Measurements from ENCODE around the gene DEFB112. TPM values are rescaled to one million over a fixed set of nuclear protein-coding genes. Genes with fewer than 3 reads are reported as not detected.

Gene DEFB112
- total and polyA plus RNA-seq, 9 of the 15 experiments (the other 6 are each of a cell fraction or from before 2014, with no cell fraction given): not detected

DNA sequence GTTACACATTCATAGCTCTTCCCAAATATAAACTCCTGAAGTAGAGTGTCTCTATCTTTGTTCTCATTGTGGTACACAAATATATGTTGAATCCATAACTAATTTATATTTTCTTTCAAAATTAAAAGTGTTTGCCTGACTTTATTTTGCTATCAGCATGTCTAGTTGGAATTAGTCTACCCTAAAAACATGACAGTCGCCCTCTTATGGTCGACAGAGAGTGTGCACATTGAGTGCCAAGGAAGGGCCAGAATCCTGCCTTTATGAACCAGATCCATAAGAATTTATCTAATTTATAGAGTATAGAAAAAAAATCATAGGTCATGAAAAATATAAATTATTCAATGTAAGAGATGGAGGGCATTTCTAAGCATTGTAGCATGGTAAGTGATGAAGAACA, 12.3 kb upstream of the DEFB112 start:
- H3K4me2 ChIP-seq (ENCODE audit: insufficient read depth, low read length): no peak overlapping the region
- H3K4me1 ChIP-seq (replicated peaks in 1 of 2; ENCODE audit: control insufficient read depth in 2 of 2, insufficient read depth in 2 of 2, low read length in 2 of 2): no peaks in the 10 kb centered on the region
- no peaks in the 10 kb centered on the region for H3K27me3 ChIP-seq (ENCODE audit: control insufficient read depth in 2 of 2, insufficient read depth in 2 of 2, low read length in 2 of 2)
- CTCF ChIA-PET (ENCODE audit: low intra/inter-chr PET ratio): interaction anchor here (1.1 kb wide), 1 partner anchor 138 kb away, joined by 3 read pairs; no protein-coding TSS in a partner anchor
- in situ Hi-C loops (cut with MboI): no loop called here
- ATAC-seq: peak; percentile 62; the same call in 2 of the 3 replicates
- no peaks in the 10 kb centered on the region for H3K9me3 ChIP-seq (replicated peaks; ENCODE audit: control insufficient read depth, insufficient read depth, low read depth, low read length)
- FAIRE-seq: no peak
- H3K4me3 ChIP-seq: no peak overlapping the region
- BruUV-seq (replicated peaks): no TSS peak
- no peaks in the 10 kb centered on the region for H3K36me3 ChIP-seq (ENCODE audit: control insufficient read depth, insufficient read depth, low read length)
- H3K79me2 ChIP-seq (ENCODE audit: control insufficient read depth, insufficient read depth, low read length): no peaks in the 10 kb centered on the region
- no peak overlapping the region for H2AFZ ChIP-seq (ENCODE audit: low read depth, low read length)
- H4K20me1 ChIP-seq (replicated peaks; ENCODE audit: control insufficient read depth, insufficient read depth, low read length): no peaks in the 10 kb centered on the region
- POLR2A ChIA-PET: no interaction called here
- 0% methylated on average over 2 of the region's 2 CpGs for WGBS (ENCODE audit: insufficient coverage, low coverage, missing lambda C conversion rate)
- peak; percentile 11 to 27 (median 14) for DNase-seq (ENCODE audit: extremely low read depth in 1 of 4, low spot score in 3 of 4)
- no peaks in the 10 kb centered on the region for H3K9me1 ChIP-seq (ENCODE audit: control insufficient read depth, insufficient read depth, low read length)
- no peak overlapping the region for H3K9ac ChIP-seq (ENCODE audit: insufficient read depth in 1 of 2, low read depth in 2 of 2, low read length in 2 of 2)
- no peak overlapping the region for H3K27ac ChIP-seq (ENCODE audit: extremely low read depth, low read depth, low read length)
- intact Hi-C loops (cut with micrococcal nuclease): no loop called here
- no peak for TF ChIP-seq CHD2 (IDR thresholded peaks at IDR 0.05; ENCODE audit: low read depth, low read length)
- TF ChIP-seq, protein P1, sequence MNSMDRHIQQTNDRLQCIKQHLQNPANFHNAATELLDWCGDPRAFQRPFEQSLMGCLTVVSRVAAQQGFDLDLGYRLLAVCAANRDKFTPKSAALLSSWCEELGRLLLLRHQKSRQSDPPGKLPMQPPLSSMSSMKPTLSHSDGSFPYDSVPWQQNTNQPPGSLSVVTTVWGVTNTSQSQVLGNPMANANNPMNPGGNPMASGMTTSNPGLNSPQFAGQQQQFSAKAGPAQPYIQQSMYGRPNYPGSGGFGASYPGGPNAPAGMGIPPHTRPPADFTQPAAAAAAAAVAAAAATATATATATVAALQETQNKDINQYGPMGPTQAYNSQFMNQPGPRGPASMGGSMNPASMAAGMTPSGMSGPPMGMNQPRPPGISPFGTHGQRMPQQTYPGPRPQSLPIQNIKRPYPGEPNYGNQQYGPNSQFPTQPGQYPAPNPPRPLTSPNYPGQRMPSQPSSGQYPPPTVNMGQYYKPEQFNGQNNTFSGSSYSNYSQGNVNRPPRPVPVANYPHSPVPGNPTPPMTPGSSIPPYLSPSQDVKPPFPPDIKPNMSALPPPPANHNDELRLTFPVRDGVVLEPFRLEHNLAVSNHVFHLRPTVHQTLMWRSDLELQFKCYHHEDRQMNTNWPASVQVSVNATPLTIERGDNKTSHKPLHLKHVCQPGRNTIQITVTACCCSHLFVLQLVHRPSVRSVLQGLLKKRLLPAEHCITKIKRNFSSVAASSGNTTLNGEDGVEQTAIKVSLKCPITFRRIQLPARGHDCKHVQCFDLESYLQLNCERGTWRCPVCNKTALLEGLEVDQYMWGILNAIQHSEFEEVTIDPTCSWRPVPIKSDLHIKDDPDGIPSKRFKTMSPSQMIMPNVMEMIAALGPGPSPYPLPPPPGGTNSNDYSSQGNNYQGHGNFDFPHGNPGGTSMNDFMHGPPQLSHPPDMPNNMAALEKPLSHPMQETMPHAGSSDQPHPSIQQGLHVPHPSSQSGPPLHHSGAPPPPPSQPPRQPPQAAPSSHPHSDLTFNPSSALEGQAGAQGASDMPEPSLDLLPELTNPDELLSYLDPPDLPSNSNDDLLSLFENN (IDR thresholded peaks at IDR 0.05; ENCODE audit: low read depth in 2 of 2, low read length in 2 of 2): no peak
- TF ChIP-seq RAD21 (CRISPR knock-in tag; conservative IDR thresholded peaks at IDR 0.05 in 1 of 2, IDR thresholded peaks at IDR 0.05 in 1 of 2): peak in 1 of 2 experiments; percentile 25; a peak in 1 of 4 replicates
- TF ChIP-seq, protein P2, sequence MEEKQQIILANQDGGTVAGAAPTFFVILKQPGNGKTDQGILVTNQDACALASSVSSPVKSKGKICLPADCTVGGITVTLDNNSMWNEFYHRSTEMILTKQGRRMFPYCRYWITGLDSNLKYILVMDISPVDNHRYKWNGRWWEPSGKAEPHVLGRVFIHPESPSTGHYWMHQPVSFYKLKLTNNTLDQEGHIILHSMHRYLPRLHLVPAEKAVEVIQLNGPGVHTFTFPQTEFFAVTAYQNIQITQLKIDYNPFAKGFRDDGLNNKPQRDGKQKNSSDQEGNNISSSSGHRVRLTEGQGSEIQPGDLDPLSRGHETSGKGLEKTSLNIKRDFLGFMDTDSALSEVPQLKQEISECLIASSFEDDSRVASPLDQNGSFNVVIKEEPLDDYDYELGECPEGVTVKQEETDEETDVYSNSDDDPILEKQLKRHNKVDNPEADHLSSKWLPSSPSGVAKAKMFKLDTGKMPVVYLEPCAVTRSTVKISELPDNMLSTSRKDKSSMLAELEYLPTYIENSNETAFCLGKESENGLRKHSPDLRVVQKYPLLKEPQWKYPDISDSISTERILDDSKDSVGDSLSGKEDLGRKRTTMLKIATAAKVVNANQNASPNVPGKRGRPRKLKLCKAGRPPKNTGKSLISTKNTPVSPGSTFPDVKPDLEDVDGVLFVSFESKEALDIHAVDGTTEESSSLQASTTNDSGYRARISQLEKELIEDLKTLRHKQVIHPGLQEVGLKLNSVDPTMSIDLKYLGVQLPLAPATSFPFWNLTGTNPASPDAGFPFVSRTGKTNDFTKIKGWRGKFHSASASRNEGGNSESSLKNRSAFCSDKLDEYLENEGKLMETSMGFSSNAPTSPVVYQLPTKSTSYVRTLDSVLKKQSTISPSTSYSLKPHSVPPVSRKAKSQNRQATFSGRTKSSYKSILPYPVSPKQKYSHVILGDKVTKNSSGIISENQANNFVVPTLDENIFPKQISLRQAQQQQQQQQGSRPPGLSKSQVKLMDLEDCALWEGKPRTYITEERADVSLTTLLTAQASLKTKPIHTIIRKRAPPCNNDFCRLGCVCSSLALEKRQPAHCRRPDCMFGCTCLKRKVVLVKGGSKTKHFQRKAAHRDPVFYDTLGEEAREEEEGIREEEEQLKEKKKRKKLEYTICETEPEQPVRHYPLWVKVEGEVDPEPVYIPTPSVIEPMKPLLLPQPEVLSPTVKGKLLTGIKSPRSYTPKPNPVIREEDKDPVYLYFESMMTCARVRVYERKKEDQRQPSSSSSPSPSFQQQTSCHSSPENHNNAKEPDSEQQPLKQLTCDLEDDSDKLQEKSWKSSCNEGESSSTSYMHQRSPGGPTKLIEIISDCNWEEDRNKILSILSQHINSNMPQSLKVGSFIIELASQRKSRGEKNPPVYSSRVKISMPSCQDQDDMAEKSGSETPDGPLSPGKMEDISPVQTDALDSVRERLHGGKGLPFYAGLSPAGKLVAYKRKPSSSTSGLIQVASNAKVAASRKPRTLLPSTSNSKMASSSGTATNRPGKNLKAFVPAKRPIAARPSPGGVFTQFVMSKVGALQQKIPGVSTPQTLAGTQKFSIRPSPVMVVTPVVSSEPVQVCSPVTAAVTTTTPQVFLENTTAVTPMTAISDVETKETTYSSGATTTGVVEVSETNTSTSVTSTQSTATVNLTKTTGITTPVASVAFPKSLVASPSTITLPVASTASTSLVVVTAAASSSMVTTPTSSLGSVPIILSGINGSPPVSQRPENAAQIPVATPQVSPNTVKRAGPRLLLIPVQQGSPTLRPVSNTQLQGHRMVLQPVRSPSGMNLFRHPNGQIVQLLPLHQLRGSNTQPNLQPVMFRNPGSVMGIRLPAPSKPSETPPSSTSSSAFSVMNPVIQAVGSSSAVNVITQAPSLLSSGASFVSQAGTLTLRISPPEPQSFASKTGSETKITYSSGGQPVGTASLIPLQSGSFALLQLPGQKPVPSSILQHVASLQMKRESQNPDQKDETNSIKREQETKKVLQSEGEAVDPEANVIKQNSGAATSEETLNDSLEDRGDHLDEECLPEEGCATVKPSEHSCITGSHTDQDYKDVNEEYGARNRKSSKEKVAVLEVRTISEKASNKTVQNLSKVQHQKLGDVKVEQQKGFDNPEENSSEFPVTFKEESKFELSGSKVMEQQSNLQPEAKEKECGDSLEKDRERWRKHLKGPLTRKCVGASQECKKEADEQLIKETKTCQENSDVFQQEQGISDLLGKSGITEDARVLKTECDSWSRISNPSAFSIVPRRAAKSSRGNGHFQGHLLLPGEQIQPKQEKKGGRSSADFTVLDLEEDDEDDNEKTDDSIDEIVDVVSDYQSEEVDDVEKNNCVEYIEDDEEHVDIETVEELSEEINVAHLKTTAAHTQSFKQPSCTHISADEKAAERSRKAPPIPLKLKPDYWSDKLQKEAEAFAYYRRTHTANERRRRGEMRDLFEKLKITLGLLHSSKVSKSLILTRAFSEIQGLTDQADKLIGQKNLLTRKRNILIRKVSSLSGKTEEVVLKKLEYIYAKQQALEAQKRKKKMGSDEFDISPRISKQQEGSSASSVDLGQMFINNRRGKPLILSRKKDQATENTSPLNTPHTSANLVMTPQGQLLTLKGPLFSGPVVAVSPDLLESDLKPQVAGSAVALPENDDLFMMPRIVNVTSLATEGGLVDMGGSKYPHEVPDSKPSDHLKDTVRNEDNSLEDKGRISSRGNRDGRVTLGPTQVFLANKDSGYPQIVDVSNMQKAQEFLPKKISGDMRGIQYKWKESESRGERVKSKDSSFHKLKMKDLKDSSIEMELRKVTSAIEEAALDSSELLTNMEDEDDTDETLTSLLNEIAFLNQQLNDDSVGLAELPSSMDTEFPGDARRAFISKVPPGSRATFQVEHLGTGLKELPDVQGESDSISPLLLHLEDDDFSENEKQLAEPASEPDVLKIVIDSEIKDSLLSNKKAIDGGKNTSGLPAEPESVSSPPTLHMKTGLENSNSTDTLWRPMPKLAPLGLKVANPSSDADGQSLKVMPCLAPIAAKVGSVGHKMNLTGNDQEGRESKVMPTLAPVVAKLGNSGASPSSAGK (IDR thresholded peaks at IDR 0.05): no peak
